GM12878 (cell line): Measurements from ENCODE around the gene TPI1. TPM values are rescaled to one million over a fixed set of nuclear protein-coding genes. Genes with fewer than 3 reads are reported as not detected.

Source experiments
- ATAC-seq: fragments of 200-7000 bp; cut with Tn5 transposase; 3 replicates; pipeline ENCODE4 v1.9.1; 2020; ENCODE audit warnings: mild to moderate bottlenecking, moderate library complexity
- BruUV-seq: library from RNA; stranded (reverse); fragments of 400-500 nt; replicated peaks from 2 replicates; lab custom pipeline; 2021; lab: Mats Ljungman, UMichigan
- CTCF ChIA-PET: fragments of 300-600 bp; sonication (Branson Sonifier 250); formaldehyde crosslinking; extraction: SDS; loops from one replicate; lab custom pipeline; 2021; ENCODE audit warnings: inconsistent platforms; lab: Yijun Ruan, JAX
- POLR2A ChIA-PET: fragments of 350-600 bp; formaldehyde crosslinking; extraction: SDS; loops from one replicate; lab custom pipeline; 2021; ENCODE audit warnings: inconsistent platforms; lab: Charles Lee
- RAD21 ChIA-PET: fragments of 300-600 bp; sonication (Branson Sonifier 250); formaldehyde crosslinking; loops from one replicate; lab custom pipeline; 2023; ENCODE audit warnings: antibody characterized with exemption; ENCODE audit not compliant: unreplicated experiment; lab: Charles Lee
- SMC1A ChIA-PET: fragments of 300-600 bp; sonication (Branson Sonifier 250); formaldehyde crosslinking; loops from one replicate; lab custom pipeline; 2023; ENCODE audit not compliant: unreplicated experiment, uncharacterized antibody; lab: Charles Lee
- DNase-seq: peaks from one replicate; pipeline ENCODE4 v3.0.0-alpha.2; 2011; ENCODE audit warnings: low read depth, low spot score
- FAIRE-seq: peaks from 3 replicates; lab custom pipeline; 2011; peaks lifted over from hg19 to GRCh38; lab: Jason Lieb, UNC
- H2AFZ ChIP-seq: 2 replicates; pipeline ENCODE4 v1.6.0; 2011; ENCODE audit warnings: low read depth, low read length, control low read depth; ENCODE audit not compliant: control insufficient read depth
- H3K27ac ChIP-seq: 2 replicates; pipeline ENCODE4 v1.5.1; 2011; ENCODE audit warnings: control low read depth; ENCODE audit not compliant: control insufficient read depth, insufficient read depth
- H3K27me3 ChIP-seq, 2 experiments: replicated peaks in 1 of 2; 2 replicates each; pipeline versions ENCODE4 v1.6.0 to v1.6.1; 2011; ENCODE audit warnings: low read length in 1 of 2; ENCODE audit not compliant: control insufficient read depth in 2 of 2, insufficient read depth in 2 of 2
- H3K36me3 ChIP-seq, 2 experiments: 2 replicates each; pipeline ENCODE4 v1.5.1; 2011; ENCODE audit warnings: low read length in 1 of 2; ENCODE audit not compliant: control insufficient read depth in 2 of 2, insufficient read depth in 2 of 2
- H3K4me1 ChIP-seq: 2 replicates; pipeline ENCODE4 v1.6.1; 2011; ENCODE audit warnings: mild to moderate bottlenecking, low read length, moderate library complexity, mixed read lengths; ENCODE audit not compliant: control insufficient read depth, insufficient read depth
- H3K4me2 ChIP-seq: 2 replicates; pipeline ENCODE4 v1.6.0; 2011; ENCODE audit warnings: control low read depth; ENCODE audit not compliant: control insufficient read depth, insufficient read depth
- H3K4me3 ChIP-seq: fragments of 200-600 bp; sonication (generic); 2 replicates; pipeline ENCODE4 v1.5.1; 2016
- H3K79me2 ChIP-seq: 2 replicates; pipeline ENCODE4 v1.6.0; 2011; ENCODE audit warnings: low read length; ENCODE audit not compliant: control insufficient read depth, insufficient read depth
- H3K9ac ChIP-seq: 2 replicates; pipeline ENCODE4 v1.8.0; 2011; ENCODE audit warnings: low read length, control low read depth, mixed read lengths; ENCODE audit not compliant: control insufficient read depth, insufficient read depth
- H3K9me3 ChIP-seq: replicated peaks from 3 replicates; pipeline ENCODE4 v1.5.1; 2011; ENCODE audit warnings: mild to moderate bottlenecking, low read length; ENCODE audit not compliant: control insufficient read depth, insufficient read depth
- H4K20me1 ChIP-seq: 2 replicates; pipeline ENCODE4 v1.6.0; 2011; ENCODE audit not compliant: control insufficient read depth, insufficient read depth
- ASH2L ChIP-seq: fragments of 300-600, 200-600 bp; sonication (generic); IDR thresholded peaks from 2 replicates; pipeline ENCODE4 v1.6.1; 2017; ENCODE audit warnings: low read depth, mild to moderate bottlenecking, borderline replicate concordance
- BMI1 ChIP-seq: fragments of 450-650 bp; IDR thresholded peaks from 2 replicates; pipeline ENCODE4 v1.6.1; 2016; ENCODE audit warnings: mild to moderate bottlenecking, moderate library complexity, borderline replicate concordance
- CREM ChIP-seq: IDR thresholded peaks from 2 replicates; pipeline ENCODE4 v1.6.1; 2014; ENCODE audit warnings: antibody characterized with exemption, low read depth
- DPF2 ChIP-seq: fragments of 450-650 bp; IDR thresholded peaks from 2 replicates; pipeline ENCODE4 v1.6.1; 2017; ENCODE audit warnings: mild to moderate bottlenecking
- JUND ChIP-seq: IDR thresholded peaks from 2 replicates; pipeline ENCODE4 v1.6.1; 2012; ENCODE audit warnings: low read depth, mild to moderate bottlenecking, low read length, improper control_type of control experiment, moderate library complexity
- MEF2A ChIP-seq: IDR thresholded peaks from 2 replicates; pipeline ENCODE4 v1.6.1; 2011; ENCODE audit warnings: low read depth, mild to moderate bottlenecking, low read length, moderate library complexity; ENCODE audit not compliant: insufficient read depth
- WGBS: methylation state at CpG from one replicate; pipeline ENCODE4 v1.1.6; 2016; ENCODE audit warnings: low lambda C conversion rate; ENCODE audit not compliant: insufficient replicate concordance, insufficient coverage; ENCODE audit errors: missing lambda C conversion rate; 5-methylcytosine and 5-hydroxymethylcytosine counted together
- in situ Hi-C: fragments of 300-500 bp; cut with MboI; formaldehyde crosslinking; loops from 9 replicates; pipeline ENCODE4 v1.14.3; 2018; ENCODE audit warnings: mixed read lengths
- intact Hi-C: fragments of 100-400 bp; cut with micrococcal nuclease; formaldehyde crosslinking; loops from one replicate; pipeline ENCODE4 v1.14.2; 2022; ENCODE audit not compliant: unreplicated experiment
- polyA plus RNA-seq, 11 experiments: library from polyadenylated mRNA; depleted of rRNA in 4 of 11; unstranded in 6 of 11; stranded (reverse) in 5 of 11; fragments of >200 nt; fragmentation: Nextera tagmentation in 4 of 11; fragmentation: Illumina TruSeq in 1 of 11; extraction: Ambion mirVana in 4 of 11; extraction: Trizol in 1 of 11; gene quantifications; 1 replicate in 1 of 11; 2 replicates in 10 of 11; pipeline versions ENCODE4 v1.2.1 to v1.2.3, GENCODE V29; 2011 to 2016; ENCODE audit warnings: inconsistent platforms in 2 of 11, missing spikeins in 2 of 11, low read depth in 1 of 11
- total RNA-seq, 4 experiments: library from RNA; depleted of rRNA in 3 of 4; stranded (reverse); fragments of >200 nt in 3 of 4; fragmentation: Illumina TruSeq in 1 of 4; extraction: Trizol in 1 of 4; gene quantifications; 2 replicates each; pipeline versions ENCODE4 v1.2.1 to v1.2.3, GENCODE V29; 2013 to 2021

The TPI1 gene
- total and polyA plus RNA-seq, 10 of the 15 experiments (the other 5 are each of a cell fraction or from before 2014, with no cell fraction given), result 916 to 7,349 (median 1,677) TPM

- 95% methylated on average over 7 of the region's 7 CpGs for WGBS
- Histone ChIP-seq H3K9me3 (no peaks in the 10 kb centered on the region), H3K27me3 (no peaks in the 10 kb centered on the region), H3K4me2 (no peak overlapping the region)
- TF ChIP-seq DPF2 (no peak), CREM (no peak), BMI1 (no peak)
- TF ChIP-seq, all 136 proteins: peak for 0
- no TSS peak for BruUV-seq
- intact Hi-C loops, result no loop called here
- Histone ChIP-seq H3K79me2 (no peaks in the 10 kb centered on the region), H3K27ac (no peak overlapping the region), H3K9ac (no peak overlapping the region), H3K36me3 (peaks cover 47 to 50% of the 10 kb centered on the region in 2 experiments), H3K4me1 (no peaks in the 10 kb centered on the region), H2AFZ (no peak overlapping the region), H3K4me3 (no peak overlapping the region), H4K20me1 (no peaks in the 10 kb centered on the region)
- no peak for DNase-seq
- ChIA-PET RAD21 (no interaction called here), POLR2A (interaction anchor here (0.9 to 1.7 kb wide), 3 partner anchors 9 to 12 kb away, joined by 3 read pairs; partner anchors contain the start of genes CDCA3, SPSB2 and USP5), SMC1A (interaction anchor here (1.4 kb wide), 1 partner anchor 22 kb away, joined by 3 read pairs; no protein-coding TSS in a partner anchor), CTCF (no interaction called here)
- no peak for FAIRE-seq
- in situ Hi-C loops, result no loop called here
- ATAC-seq, result no peak
Measured at GRCh38 chr12:6860942-6861341, 6.4 kb upstream of the TPI1 start.

- Histone ChIP-seq H2AFZ (no peak overlapping the region), H3K4me3 (no peak overlapping the region), H3K27me3 (no peaks in the 10 kb centered on the region), H3K27ac (no peak overlapping the region), H3K4me2 (no peak overlapping the region), H3K79me2 (no peaks in the 10 kb centered on the region), H4K20me1 (no peaks in the 10 kb centered on the region), H3K9me3 (no peaks in the 10 kb centered on the region), H3K4me1 (no peaks in the 10 kb centered on the region), H3K9ac (no peak overlapping the region), H3K36me3 (peaks cover 46 to 49% of the 10 kb centered on the region in 2 experiments)
- ChIA-PET RAD21 (no interaction called here), POLR2A (interaction anchor here (0.7 to 1.7 kb wide), 4 partner anchors 10 to 21 kb away, joined by 3 to 4 read pairs (median 3); partner anchors contain the start of genes CDCA3, GNB3, SPSB2 and USP5), CTCF (no interaction called here), SMC1A (interaction anchor here (1.4 kb wide), 1 partner anchor 23 kb away, joined by 3 read pairs; no protein-coding TSS in a partner anchor)
- FAIRE-seq (no peak), DNase-seq (no peak), ATAC-seq (no peak)
- WGBS, result 97% methylated on average over 9 of the region's 9 CpGs
- TF ChIP-seq ASH2L (no peak), MEF2A (no peak), JUND (no peak)
- no TSS peak for BruUV-seq
- intact Hi-C loops (no loop called here), in situ Hi-C loops (no loop called here)
Measured at GRCh38 chr12:6861391-6861790, 5.9 kb upstream of the TPI1 start.
